Natural killer cell (primary cell): ENCODE data around the gene TFAM. TPM values are rescaled to one million over a fixed set of nuclear protein-coding genes. Genes with fewer than 3 reads are reported as not detected.

ENCODE experiments used
- ATAC-seq, 3 donors: fragments of 150-1000 bp in 2 of 3; fragments of 200-7000 bp in 1 of 3; cut with Tn5 transposase; 1 replicate in 1 of 3; 2 replicates in 2 of 3; pipeline ENCODE4 v1.10.0; 2021; ENCODE audit warnings: mild to moderate bottlenecking in 2 of 3, moderate library complexity in 2 of 3
- DNase-seq, 2 donors: peaks; one replicate each; pipeline versions ENCODE4 v3.0.0 to v3.0.0-alpha.2; 2013 to 2021; ENCODE audit warnings: mixed read lengths in 1 of 2
- H3K27ac ChIP-seq: one replicate; pipeline ENCODE4 v1.5.1; 2013; ENCODE audit warnings: mild to moderate bottlenecking, low read length
- H3K27me3 ChIP-seq: one replicate; pipeline ENCODE4 v1.6.1; 2013; ENCODE audit warnings: low read length; ENCODE audit not compliant: control insufficient read depth, insufficient read depth
- H3K36me3 ChIP-seq: one replicate; pipeline ENCODE4 v1.6.1; 2013; ENCODE audit warnings: low read length; ENCODE audit not compliant: control insufficient read depth, insufficient read depth
- H3K4me1 ChIP-seq: one replicate; pipeline ENCODE4 v1.6.1; 2013; ENCODE audit warnings: low read length; ENCODE audit not compliant: control insufficient read depth, insufficient read depth
- H3K4me3 ChIP-seq: one replicate; pipeline ENCODE4 v1.5.1; 2013; ENCODE audit warnings: low read length
- H3K9me3 ChIP-seq: one replicate; pipeline ENCODE4 v1.6.1; 2013; ENCODE audit warnings: low read length; ENCODE audit not compliant: control insufficient read depth, insufficient read depth
- H3K27ac Mint-ChIP-seq, 2 donors: one replicate each; pipeline ENCODE4 v1.8.0; 2022; ENCODE audit warnings: mild to moderate bottlenecking in 2 of 2, mixed read lengths in 2 of 2, moderate library complexity in 1 of 2
- H3K27me3 Mint-ChIP-seq, 2 donors: one replicate each; pipeline ENCODE4 v1.8.0; 2022; ENCODE audit warnings: low read depth in 2 of 2, mixed read lengths in 2 of 2
- H3K36me3 Mint-ChIP-seq: one replicate; pipeline ENCODE4 v1.8.0; 2022; ENCODE audit warnings: mixed read lengths
- H3K4me1 Mint-ChIP-seq, 2 donors: one replicate each; pipeline ENCODE4 v1.8.0; 2022; ENCODE audit warnings: mixed read lengths in 2 of 2
- H3K4me3 Mint-ChIP-seq: one replicate; pipeline ENCODE4 v1.8.0; 2022; ENCODE audit warnings: mild to moderate bottlenecking, moderate library complexity, mixed read lengths
- H3K9me3 Mint-ChIP-seq, 2 donors: one replicate each; pipeline ENCODE4 v1.8.0; 2022; ENCODE audit warnings: mixed read lengths in 2 of 2
- WGBS: methylation state at CpG from one replicate; pipeline ENCODE4 v1.1.7; 2013; ENCODE audit warnings: missing lambda C conversion rate; ENCODE audit not compliant: insufficient coverage; 5-methylcytosine and 5-hydroxymethylcytosine counted together
- intact Hi-C: fragments of 100-400 bp; cut with micrococcal nuclease; formaldehyde crosslinking; loops from one replicate; pipeline ENCODE4 v1.14.2; 2022
- total RNA-seq, 4 donors: library from RNA; stranded (reverse); fragments of 120-200 nt in 1 of 4; gene quantifications; one replicate each; pipeline versions ENCODE4 v1.2.3 to v1.2.4, GENCODE V29; 2013 to 2022
- TF ChIP-seq, protein P1 (sequence below): fragments of 200-600 bp; IDR thresholded peaks from one replicate; pipeline ENCODE4 v1.8.0; 2022; ENCODE audit warnings: antibody characterized with exemption

TFAM gene
- total RNA-seq, 3 donors from 2014 or later (not counting 1 experiment from before 2014, with no cell fraction given): 29.1 to 34.3 (median 33.8) TPM

DNA sequence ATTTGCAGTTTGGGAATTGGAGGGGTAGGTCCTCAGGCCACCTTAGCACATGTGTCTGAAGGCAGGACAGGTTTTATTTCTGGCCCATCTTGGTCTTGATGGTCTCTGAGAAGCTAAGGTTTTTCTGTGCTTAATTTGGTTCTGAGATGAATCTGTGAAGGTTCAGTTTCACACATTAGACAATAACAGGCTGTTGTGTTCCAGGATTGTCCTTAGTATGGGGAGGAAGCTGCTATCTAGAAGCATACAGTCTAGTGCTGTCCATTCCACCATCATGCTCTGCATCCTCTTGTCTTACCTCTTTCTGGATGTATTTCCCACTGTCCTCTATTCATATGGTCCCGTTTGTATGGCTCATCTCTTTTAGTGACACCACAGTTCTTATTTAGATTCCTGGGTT is 43.3 kb upstream of the TFAM start:
- Histone ChIP-seq H3K4me1 (no peaks in the 10 kb centered on the region), H3K4me3 (no peak overlapping the region), H3K27me3 (no peaks in the 10 kb centered on the region), H3K36me3 (no peaks in the 10 kb centered on the region), H3K9me3 (no peaks in the 10 kb centered on the region), H3K27ac (no peak overlapping the region)
- 83% methylated on average over 1 of the region's 1 CpG for WGBS
- no peaks in the 10 kb centered on the region for H3K9me3 Mint-ChIP-seq
- ATAC-seq (no peak), DNase-seq (no peak)
- no peaks in the 10 kb centered on the region for H3K36me3 Mint-ChIP-seq
- no peak overlapping the region for H3K4me3 Mint-ChIP-seq
- peaks cover 19 to 46% of the 10 kb centered on the region in 2 donors for H3K4me1 Mint-ChIP-seq
- H3K27ac Mint-ChIP-seq: no peak overlapping the region
- no peaks in the 10 kb centered on the region for H3K27me3 Mint-ChIP-seq
- intact Hi-C loops: no loop called here
- TF ChIP-seq, protein P1, sequence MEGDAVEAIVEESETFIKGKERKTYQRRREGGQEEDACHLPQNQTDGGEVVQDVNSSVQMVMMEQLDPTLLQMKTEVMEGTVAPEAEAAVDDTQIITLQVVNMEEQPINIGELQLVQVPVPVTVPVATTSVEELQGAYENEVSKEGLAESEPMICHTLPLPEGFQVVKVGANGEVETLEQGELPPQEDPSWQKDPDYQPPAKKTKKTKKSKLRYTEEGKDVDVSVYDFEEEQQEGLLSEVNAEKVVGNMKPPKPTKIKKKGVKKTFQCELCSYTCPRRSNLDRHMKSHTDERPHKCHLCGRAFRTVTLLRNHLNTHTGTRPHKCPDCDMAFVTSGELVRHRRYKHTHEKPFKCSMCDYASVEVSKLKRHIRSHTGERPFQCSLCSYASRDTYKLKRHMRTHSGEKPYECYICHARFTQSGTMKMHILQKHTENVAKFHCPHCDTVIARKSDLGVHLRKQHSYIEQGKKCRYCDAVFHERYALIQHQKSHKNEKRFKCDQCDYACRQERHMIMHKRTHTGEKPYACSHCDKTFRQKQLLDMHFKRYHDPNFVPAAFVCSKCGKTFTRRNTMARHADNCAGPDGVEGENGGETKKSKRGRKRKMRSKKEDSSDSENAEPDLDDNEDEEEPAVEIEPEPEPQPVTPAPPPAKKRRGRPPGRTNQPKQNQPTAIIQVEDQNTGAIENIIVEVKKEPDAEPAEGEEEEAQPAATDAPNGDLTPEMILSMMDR: no peak

DNA sequence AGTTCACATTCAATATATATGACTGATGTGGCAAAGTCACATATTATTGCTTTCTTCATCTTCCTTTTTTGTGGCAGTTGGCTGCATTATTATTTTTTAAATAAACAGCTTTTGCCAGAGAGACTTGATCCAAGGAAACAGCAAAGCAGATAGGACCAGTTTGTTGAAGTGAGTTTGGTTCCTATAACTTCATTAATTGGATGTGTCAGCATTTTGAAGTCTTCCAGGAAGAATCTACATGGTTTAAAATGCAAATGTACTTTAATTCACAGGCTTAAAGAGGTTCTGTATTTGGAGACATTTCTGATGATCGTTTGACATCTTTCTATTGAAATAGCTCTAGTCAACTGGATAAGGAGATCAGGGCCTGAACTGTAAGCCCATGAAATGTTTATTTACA is 37.2 kb upstream of the TFAM start:
- DNase-seq: no peak
- Mint-ChIP-seq H3K27me3 (no peaks in the 10 kb centered on the region), H3K27ac (no peak overlapping the region), H3K9me3 (no peaks in the 10 kb centered on the region), H3K4me3 (no peak overlapping the region), H3K4me1 (peaks cover 19 to 38% of the 10 kb centered on the region in 2 donors), H3K36me3 (no peaks in the 10 kb centered on the region)
- WGBS: no CpG with 5 or more reads among the region's 1 CpG
- Histone ChIP-seq H3K36me3 (no peaks in the 10 kb centered on the region), H3K27ac (no peak overlapping the region), H3K4me1 (peaks cover 3% of the 10 kb centered on the region), H3K9me3 (no peaks in the 10 kb centered on the region), H3K27me3 (no peaks in the 10 kb centered on the region), H3K4me3 (no peak overlapping the region)
- TF ChIP-seq, protein P1: no peak
- no peak for ATAC-seq
- intact Hi-C loops: no loop called here

DNA sequence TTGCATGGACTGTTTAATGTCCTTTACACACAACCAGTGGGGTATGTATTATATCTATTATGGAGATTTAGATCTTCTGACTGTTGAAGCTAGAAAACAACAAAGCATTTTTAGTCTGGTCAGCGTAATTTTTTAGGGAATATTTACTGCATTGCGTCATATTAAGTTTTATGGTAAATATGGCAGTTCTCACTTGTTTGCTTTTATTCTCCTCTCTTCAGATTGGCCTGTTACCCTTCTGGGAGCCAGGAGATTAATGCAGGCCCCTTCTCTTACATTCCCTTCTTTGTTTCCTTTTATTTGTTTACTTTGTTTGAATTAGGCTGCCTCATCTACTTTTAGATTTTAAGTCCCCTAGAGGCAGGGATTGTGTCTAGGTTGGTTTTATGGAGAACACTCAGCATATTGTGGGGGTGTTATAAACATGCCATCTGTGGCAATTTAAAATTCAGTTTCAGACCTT is 36.6 kb upstream of the TFAM start:
- Mint-ChIP-seq H3K36me3 (no peaks in the 10 kb centered on the region), H3K4me1 (peaks cover 19 to 38% of the 10 kb centered on the region in 2 donors), H3K9me3 (no peaks in the 10 kb centered on the region), H3K27ac (no peak overlapping the region), H3K4me3 (no peak overlapping the region), H3K27me3 (no peaks in the 10 kb centered on the region)
- Histone ChIP-seq H3K27me3 (no peaks in the 10 kb centered on the region), H3K27ac (no peak overlapping the region), H3K4me3 (no peak overlapping the region), H3K9me3 (no peaks in the 10 kb centered on the region), H3K36me3 (no peaks in the 10 kb centered on the region), H3K4me1 (peaks cover 3% of the 10 kb centered on the region)
- TF ChIP-seq, protein P1: no peak
- no peak for ATAC-seq
- intact Hi-C loops: no loop called here
- WGBS: 100% methylated on average over 1 of the region's 2 CpGs
- DNase-seq: no peak

DNA sequence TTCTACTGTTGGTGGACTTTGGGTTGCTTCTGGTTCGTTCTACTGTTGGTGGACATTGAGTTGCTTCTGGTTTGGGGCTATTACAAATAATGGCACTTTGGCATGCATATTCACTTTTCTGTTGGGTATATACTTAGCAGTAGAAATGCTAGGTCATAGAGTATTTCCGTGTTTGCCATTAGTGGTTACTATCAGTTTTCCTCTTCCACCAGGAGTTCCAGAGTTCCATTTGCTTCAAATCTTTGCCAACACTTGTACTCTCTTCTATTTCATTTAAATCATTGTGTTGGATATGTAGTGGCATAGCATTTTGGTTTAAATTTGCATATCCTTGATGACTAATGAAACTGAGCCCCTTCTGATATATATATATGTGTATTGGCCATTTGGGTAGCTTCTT is 35.2 kb upstream of the TFAM start:
- no peaks in the 10 kb centered on the region for H3K9me3 Mint-ChIP-seq
- intact Hi-C loops: no loop called here
- Histone ChIP-seq H3K9me3 (no peaks in the 10 kb centered on the region), H3K36me3 (no peaks in the 10 kb centered on the region), H3K27me3 (no peaks in the 10 kb centered on the region), H3K27ac (no peak overlapping the region), H3K4me1 (peaks cover 3% of the 10 kb centered on the region), H3K4me3 (no peak overlapping the region)
- 100% methylated on average over 1 of the region's 2 CpGs for WGBS
- ATAC-seq (no peak), DNase-seq (no peak)
- H3K4me3 Mint-ChIP-seq: no peak overlapping the region
- TF ChIP-seq, protein P1: no peak
- no peaks in the 10 kb centered on the region for H3K36me3 Mint-ChIP-seq
- H3K27me3 Mint-ChIP-seq: no peaks in the 10 kb centered on the region
- H3K27ac Mint-ChIP-seq: peak overlapping the region in 1 of 2 donors; percentile 27
- H3K4me1 Mint-ChIP-seq: peaks cover 27 to 35% of the 10 kb centered on the region in 2 donors
